GM21423 (cell line): Measurements from ENCODE around the gene RBM19.

Source experiments
- ATAC-seq: cut with Tn5 transposase; IDR thresholded peaks from one replicate; pipeline ENCODE4 v1.9.1; 2021; ENCODE audit warnings: mild to moderate bottlenecking, moderate library complexity; ENCODE audit not compliant: unreplicated experiment

Gene RBM19

DNA sequence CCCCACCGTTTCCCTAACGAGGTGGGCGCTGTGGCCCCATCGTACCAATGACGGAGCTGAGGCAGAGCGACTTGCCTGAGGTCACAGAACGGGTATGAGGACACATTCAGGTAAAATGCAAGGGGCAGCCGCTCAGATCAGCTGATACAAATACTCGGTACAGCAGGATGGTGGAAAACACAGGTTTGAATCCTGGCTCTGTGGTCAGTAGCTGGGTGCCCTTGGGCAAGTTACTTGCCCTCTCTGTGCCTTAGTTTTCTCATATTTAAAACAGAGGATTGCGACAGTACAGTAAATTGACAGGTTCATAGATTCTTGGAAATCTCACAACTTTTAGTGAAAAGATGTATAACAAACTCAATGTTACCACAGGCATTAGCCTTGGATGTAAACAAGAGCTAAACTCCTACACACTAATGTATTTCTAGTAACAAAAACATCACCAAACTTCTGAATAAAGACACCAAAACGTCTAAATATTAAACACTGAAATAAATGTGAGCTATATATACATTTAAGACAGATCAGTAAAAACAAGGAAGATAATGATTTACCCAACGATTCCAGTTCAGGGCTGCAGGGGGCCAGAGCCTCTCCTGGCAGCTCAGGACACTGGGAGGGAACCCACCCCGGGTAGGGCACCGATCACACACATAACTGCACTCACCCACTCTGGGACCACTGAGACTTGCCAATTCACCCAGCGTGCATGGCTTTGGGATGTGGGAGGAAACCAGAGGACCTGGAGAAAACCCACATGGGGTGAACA lies 128.4 kb downstream of the RBM19 start:
- ATAC-seq, result no peak

DNA sequence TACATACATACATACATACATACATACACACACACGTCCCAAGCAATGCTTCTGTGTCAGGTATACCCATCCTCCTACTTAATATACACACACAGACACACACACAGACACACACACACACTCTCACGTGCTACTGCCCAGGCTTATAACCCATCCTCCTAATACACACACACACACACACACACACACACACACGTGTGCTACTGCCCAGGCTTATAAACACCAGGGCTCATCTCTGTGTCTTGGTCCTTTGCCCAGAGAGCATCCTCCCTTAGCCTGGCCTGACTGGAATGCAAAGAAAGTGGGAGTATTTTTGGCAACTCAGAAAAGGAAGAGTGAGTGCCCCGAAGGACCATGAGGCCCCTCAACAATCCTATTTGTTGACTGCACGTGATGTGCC lies 129.0 kb downstream of the RBM19 start:
- ATAC-seq, result no peak

GRCh38 chr12:113835896-113836295 lies 130.2 kb downstream of the RBM19 start:
- no peak for ATAC-seq

GRCh38 chr12:113835433-113835832 lies 130.7 kb downstream of the RBM19 start:
- no peak for ATAC-seq

GRCh38 chr12:113833422-113833821 lies 132.7 kb downstream of the RBM19 start:
- ATAC-seq, result no peak

DNA sequence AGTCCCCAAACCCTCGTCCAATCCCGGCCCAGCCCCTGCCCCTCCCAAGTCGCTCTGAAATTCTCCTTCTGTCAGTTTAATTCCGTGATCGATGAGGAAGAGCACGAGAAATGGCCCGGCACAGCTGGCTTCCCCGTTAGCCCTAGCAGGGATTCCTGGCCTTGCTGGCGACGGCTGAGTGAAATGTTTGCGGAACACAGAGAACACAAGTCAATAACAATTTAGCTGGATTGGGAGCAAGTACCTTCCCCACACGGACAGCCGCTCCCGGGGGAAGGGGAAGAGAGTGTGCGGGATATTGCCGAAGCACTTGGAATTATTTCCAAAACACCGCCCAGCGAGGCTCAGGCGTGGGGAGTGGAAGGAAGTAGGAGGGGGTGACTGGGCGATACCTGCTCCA lies 134.6 kb downstream of the RBM19 start:
- no peak for ATAC-seq

DNA sequence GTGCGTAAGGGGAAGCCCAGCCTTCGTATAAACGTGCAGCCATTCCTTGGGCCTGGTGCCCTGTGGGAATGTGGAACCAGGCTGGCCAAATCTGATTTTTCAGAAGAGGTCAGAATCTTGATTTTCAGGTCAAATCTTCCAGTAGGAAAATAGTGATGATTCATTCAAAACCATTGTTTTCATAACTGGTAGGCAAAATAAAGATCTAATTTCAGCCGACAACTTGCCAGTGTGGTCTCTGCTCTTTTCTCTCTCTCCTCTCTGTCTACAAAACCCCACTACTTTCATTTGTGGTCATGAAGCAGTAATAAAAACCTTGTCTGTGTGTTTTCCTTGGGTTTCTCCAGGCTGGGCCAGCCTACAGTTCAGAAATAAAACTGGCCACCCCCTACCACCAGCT lies 135.1 kb downstream of the RBM19 start:
- ATAC-seq, result no peak

GRCh38 chr12:113829212-113829611 lies 136.9 kb downstream of the RBM19 start:
- ATAC-seq, result no peak

- no peak for ATAC-seq
Measured at GRCh38 chr12:113827539-113828114, 138.5 kb downstream of the RBM19 start.

- no peak for ATAC-seq
Measured at GRCh38 chr12:113826805-113827538, 139.2 kb downstream of the RBM19 start.

GRCh38 chr12:113825705-113826104 lies 140.4 kb downstream of the RBM19 start:
- ATAC-seq, result no peak

DNA sequence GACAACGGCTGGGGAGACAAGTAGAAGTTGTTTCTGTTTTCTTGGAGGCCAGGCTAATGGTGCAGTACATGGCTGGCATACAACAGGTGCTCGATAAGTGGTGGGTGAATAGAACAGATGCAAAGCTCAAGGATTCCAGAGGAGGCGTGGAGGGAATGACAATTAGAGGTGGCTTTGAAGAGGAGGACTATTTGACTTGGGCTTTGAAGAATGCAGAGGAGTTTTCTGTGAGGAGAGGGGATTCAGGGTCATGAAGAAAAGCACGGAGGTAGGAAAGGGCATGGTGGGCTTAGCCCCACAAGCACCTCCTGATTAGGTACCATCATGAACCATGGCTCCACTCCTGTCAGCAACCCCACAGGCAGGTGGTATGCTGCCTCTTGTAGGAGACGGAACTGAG lies 142.3 kb downstream of the RBM19 start:
- no peak for ATAC-seq

DNA sequence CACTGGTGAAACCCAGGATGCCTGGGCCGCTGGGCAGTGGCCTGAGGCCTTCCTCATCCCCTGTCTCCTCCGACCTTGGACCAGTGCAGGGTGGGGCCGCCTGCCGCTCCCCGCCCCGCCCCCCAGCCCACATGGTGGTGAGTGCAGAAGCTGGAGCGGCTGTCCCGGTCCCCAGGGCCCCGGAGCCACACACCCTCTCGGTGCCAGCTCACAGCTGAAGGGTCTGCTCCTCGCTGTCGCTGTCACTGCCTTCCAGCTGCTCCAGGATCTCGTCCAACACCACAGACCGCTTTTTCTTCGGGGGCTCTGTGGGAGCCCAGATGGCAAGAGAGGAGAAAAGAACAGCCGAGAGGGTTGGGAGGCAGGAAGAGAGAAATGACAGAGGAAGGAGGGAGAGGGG lies 143.1 kb downstream of the RBM19 start:
- no peak for ATAC-seq

DNA sequence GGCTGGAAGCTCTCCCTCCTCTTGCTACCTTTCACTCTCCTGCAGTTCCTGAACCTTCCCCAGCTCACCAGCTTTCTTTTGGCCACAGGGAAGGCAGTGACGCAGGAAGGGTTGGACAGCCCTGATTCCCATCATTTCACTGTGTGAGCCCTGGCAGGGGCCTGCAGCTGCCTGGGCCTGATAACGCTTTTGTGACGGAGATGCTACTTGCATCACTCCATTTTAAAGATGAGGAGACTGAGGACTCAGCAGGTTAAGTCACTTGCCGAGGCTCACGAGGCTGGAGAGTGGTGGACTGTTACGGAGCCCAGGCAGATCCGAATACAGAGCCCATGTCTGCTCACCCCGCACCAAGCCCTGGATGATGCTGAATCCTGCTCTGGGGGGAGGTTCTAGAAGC lies 145.3 kb downstream of the RBM19 start:
- ATAC-seq, result no peak

DNA sequence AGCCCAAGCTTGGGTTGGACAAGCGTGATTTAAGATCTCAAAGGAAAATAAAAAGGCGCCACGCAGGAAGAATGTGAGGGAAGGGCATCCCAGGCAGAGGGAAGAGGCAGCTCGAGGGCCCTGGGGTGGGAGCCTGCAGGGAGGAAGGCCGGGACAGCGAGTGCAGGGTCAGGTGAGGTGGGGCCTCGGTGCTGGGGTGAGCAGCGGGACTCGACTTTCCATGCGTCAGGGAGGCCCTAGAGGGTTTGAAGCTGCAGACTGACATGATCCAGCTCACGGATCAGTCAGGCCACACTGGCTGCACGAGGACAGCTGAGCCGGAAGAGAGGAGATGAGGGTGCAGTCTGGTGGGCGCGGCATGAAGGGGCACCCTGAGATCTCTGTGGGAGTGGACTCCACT lies 145.8 kb downstream of the RBM19 start:
- ATAC-seq, result no peak

GRCh38 chr12:113819495-113819894 lies 146.6 kb downstream of the RBM19 start:
- no peak for ATAC-seq

- ATAC-seq, result no peak
Measured at GRCh38 chr12:113818833-113819232, 147.3 kb downstream of the RBM19 start.

GRCh38 chr12:113818283-113818682 lies 147.8 kb downstream of the RBM19 start:
- ATAC-seq, result no peak

DNA sequence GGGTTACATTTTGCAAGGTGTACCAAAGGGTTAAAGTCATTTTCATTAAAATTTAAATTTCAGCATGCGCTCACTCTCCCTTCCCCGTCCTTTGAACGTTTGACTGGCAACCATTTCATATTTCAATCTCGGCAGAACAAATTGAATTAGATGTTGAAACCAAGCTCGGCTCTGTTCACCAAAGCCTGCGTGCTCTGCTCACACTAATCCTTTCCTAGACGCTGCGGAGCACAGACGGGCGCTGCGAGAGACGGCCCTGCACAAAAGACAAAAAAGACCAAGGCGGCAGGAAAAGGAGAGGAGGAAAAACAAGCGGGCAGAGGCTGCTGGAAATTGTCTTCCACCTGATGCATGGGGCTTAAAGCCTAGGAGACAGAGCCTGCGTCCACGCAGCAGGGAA lies 149.3 kb downstream of the RBM19 start:
- no peak for ATAC-seq

DNA sequence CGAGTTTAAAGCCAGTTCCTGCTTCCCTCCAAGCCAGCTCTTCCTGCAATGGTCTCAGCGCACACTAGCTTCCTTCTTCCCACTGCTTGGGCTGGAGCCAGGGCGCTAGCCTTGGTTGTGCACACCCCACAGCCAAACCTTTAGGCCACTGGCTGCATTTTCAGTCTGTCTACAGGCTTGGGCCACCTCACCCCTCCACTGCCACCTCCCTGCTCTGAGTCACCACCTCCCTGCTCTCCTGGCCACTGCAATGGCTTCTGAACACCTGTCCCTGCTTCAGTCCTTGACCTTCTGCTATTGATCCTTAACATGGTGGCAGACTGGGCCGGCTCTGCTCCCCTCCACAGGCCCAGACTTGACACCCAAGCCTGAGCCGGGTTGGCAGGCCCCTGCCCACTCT lies 151.1 kb downstream of the RBM19 start:
- no peak for ATAC-seq

DNA sequence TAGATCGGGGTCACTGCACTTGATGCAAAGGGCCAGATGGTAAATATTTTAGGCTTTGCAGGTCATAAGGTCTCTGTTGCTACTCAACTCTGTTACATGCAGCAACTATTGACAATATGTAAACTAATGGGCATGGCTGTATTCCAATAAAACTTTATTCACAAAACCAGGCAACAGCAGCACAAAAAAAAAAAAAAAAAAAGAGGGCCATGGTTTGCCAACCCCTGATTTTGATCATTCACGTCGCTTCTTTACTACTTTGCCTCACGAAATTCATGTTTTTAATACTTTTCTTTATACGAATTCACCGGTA lies 152.9 kb downstream of the RBM19 start:
- ATAC-seq, result no peak
